T-helper 1 cell treated with Interleukin-12 subunit alpha and Interleukin-12 subunit beta and Interleukin-4 antibody, amounts not matched to agents 30 ng/mL and 1 ng/mL, for 36 hours (primary cell): ENCODE measurements around the gene SLC32A1. TPM values are rescaled to one million over a fixed set of nuclear protein-coding genes. Genes with fewer than 3 reads are reported as not detected.

Source experiments
- intact Hi-C: fragments of 100-400 bp; cut with micrococcal nuclease; formaldehyde crosslinking; loops from one replicate; pipeline ENCODE4 v1.15.1; 2024
- total RNA-seq: library from RNA; stranded (reverse); gene quantifications from 2 replicates; pipeline ENCODE4 v1.2.3, GENCODE V29; 2022

Gene SLC32A1, protein sequence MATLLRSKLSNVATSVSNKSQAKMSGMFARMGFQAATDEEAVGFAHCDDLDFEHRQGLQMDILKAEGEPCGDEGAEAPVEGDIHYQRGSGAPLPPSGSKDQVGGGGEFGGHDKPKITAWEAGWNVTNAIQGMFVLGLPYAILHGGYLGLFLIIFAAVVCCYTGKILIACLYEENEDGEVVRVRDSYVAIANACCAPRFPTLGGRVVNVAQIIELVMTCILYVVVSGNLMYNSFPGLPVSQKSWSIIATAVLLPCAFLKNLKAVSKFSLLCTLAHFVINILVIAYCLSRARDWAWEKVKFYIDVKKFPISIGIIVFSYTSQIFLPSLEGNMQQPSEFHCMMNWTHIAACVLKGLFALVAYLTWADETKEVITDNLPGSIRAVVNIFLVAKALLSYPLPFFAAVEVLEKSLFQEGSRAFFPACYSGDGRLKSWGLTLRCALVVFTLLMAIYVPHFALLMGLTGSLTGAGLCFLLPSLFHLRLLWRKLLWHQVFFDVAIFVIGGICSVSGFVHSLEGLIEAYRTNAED
- not detected in 2 replicates for total RNA-seq

DNA sequence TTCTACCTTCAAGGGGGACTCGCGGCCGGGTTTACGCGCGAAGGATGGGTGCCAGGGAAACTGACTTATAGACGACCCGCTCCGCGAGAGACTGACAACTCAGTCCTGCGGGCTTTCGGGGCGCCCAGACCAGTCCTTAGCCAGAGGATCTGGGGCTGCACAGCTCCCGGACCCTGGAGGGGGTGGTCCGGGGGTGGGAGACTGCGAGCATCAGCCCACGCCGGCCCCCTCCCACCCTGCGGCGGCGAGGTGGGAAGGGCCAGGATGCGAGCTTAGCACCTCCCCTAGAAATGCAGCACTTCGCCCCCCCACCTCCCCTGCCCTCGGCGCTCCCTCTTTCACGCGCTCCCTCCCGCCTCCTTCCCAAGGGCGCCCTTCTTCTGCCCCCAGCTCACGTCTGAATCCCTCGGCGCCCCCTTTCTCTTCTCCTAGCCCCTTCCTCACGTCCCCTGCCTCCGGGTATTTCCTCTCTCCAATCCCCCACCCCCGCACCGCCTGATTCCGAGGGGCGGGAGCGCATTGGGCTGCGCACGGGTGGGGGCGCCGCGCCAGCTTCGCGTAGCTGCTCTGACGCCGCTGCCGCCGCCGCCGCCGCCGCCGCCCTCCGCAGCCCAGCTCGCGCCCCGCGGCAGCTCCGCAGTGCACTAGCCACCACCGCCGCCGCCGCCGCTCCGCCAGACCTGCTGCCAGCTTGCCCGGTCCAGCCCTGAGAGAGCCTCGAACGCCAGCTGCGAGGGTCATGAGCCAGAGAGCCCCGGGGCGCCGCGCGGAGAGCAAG is at the start of gene SLC32A1:
SLC32A1 (plus strand) TSS at position 639 of the 778 bp plus-strand sequence. CDS start 239 bp downstream, outside the sequence.
- intact Hi-C loops: no loop called here

DNA sequence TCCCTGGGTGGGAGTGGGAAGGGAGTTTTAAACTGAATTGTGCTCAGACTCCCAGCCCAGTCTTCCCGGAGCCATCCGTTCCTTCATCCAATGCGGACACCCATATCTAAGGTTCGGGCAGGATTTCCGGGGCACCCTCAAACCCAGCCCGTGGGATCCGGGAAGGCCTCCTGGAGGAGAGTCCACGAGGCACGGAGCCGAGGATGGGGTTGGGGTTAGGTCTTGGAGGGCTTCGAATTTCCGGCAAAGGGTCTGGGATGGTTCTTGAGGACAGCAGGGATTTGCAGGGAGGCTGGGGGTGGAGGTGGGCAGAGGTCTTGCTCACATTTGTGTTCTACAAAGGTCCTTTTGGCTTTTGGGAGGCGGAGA is 49.5 kb upstream of the SLC32A1 start:
- intact Hi-C loops: loop anchor here (1.0 to 10.0 kb wide), 6 partner anchors 18 to 288 kb away; partner anchors contain the start of genes ACTR5, DHX35, PPP1R16B and RALGAPB

DNA sequence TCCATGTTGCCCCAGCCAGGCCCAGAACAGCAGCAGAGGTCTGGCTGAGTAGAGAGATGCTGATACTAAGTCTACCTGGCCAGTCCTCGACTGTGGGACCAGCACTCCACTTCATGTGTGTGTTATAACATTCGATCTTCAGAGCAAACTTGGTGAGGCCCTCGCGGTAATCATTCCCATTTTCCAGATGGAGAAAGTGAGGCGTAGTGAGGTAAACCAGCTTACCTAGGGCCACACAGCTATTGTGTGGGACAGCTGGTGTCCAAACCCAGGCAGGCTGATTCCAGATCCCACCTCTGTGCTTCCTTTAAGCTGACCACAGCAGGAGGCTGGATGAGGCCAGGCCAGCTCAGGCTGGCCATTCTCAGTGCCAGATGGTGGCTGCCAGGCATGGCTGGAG is 47.7 kb upstream of the SLC32A1 start:
- intact Hi-C loops: loop anchor here (10.0 kb wide), 1 partner anchor 202 kb away; the partner anchor contains the start of gene RALGAPB

DNA sequence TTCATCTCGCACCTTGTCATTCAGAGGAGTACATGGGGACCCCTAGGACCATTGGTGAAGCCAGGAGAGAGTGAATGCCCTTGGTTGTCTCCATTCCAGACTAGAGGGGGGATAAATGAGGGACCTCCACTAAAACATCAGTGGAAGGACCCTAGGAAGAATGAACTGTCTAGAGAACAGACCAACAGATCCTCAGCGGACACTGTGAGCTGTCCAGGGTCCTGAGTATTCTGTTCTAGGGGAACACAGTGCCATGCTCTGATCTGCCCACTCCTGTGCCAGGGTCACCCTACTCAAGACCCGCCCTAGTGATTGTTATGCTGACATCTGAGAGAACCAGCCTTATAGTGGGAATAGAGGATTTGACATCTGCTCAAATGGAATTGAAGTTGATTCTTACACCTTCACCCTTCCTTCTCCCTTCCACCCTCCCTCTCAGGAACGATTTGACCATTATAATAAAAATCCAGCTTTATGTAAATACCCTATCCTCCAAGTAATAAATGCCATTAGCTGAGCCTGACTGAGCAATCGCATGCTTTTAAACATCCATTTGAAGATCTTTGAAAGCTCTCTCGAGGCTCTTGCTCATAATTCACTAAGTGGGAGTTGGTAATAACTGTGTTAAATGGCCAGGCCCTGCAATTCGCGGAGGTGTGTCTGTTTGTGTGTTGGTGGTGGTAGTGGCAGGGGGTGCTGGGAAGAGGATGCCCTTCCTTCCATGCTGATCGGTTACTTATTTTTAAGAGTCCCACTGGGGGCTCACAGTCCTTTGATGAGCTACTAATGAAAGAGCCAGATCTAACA is 43.6 kb upstream of the SLC32A1 start:
- intact Hi-C loops: no loop called here

DNA sequence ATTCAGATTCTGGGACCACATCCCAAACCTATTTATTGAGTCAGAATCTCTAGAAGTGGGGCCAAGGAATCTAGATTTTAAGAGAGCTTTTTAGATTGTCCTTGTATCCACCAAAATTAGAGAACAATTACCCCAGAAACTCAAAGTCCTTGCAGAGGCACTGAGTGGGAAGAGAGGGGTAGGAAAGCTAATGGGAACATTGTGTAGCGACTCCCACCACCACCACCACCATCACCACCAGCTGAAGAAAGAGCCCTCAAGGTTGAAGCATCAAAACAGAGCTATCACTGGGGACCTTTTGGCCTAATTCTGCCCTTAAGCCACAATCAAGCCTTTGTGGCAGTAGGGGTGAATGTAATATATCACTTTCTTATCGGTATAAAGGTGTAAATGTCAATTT is 39.0 kb upstream of the SLC32A1 start:
- intact Hi-C loops: no loop called here

DNA sequence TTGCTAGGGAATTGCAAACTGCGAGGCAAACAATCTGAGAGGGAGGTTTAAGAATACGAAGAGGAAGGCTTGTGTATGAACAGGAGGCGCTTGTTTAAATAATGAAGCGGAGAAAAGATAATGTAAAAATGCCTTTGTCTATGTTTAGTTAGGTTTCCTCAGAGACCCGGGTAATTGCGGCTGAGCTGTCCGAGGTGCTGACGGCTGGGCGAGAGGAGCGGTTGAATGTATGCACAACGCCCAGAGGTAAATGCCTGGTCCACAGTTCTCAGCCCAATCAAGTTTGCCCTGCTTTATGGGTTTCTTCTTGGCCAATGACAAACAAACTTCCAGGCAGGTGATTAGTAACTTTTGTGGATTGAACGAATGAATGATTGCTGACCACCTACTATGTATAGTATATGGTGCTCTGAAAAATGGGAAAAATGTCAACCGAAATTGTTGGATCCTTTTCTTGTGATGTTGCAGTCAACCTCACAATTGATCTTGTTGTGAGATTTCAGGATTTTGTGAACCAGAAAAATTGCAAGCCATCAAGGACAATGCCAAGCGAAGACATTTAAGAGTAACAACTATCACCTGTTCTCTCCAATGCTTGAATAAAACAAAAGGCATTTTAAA is 38.3 kb upstream of the SLC32A1 start:
- intact Hi-C loops: no loop called here

DNA sequence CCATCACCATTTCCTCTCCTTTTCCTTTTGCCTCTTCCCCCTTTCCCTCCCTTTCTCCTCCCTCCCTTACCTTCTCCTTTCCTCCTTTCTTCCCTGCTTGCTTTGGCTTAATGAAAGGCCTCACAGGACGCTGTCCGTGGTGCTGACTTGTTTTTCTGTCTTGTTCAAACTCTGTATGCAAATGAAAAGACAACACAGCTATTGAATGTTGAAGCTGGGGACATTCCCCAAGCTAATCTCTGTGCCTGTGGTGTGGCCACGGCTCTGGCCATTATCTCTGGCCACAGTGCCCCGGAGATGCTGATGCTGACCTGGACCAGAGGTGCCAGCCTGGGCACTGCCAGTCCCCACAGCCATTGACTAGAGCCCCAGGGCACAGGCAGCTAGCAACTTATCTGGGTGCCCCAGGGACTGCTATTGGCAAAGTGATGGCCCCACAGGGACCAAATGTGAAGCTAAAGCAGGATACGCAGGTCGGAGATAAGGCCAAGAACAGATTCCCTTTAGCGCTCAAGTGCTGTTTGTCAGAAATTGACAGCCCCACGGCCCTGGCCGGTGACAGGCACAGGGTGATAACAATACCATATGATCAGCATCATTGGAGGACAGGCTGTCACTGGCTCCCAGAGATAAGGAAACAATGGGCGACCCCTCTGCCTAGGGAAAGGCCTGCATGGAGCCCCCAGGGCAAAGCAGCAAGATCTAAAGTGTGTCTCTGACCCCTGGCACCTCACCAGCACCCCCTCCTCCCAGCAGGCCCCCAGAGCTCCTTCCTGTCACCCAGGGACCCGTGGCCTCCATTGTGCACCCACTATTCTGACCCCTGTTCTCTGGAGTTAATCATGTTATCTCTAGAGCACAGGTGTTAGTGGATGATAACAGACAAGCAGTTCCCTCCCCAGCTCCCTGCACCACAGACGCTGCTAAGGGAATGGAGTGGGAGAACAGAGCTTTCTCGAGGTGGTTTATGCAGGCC is 31.6 kb upstream of the SLC32A1 start:
- intact Hi-C loops: loop anchor here (1.0 kb wide), 2 partner anchors 18 to 56 kb away; partner anchors contain the start of gene ACTR5

DNA sequence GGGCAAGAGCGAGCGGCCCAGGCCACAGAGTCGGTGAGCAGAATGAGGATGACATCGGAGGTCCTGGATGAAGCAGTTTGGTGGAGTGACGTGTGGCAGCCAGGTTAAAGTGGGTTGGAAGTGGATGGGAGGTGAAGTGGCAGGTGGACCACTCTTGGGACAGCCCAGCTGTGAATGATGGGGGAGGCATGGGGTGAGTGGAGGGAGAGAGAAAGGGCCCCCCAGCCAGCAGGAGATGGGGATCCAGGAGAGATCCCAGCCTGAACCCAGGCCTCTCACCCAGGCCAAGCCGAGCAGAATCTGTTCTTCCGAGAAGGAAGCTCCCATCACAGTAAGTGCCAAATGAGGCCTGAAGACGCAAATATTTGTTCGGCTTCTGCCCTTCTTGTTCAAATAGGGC is 27.0 kb upstream of the SLC32A1 start:
- intact Hi-C loops: no loop called here

DNA sequence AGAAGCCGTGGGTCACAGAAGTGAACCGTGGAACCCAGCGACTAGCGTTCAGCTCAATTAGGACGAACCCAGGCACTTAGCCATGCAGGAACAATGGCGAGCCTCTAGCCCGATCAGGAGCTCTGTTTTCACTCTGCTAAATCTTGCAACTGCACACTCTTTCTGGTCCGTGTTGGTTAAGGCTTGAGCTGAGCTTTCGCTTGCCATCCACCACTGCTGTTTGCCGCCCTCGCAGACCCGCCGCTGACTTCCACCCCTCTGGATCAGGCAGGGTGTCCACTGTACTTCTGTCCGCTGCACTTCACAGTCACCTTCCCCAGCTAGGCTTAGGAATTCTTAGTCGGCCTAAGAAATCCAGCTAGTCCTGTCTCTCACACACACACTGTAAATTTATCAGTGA is 25.7 kb upstream of the SLC32A1 start:
- intact Hi-C loops: no loop called here

DNA sequence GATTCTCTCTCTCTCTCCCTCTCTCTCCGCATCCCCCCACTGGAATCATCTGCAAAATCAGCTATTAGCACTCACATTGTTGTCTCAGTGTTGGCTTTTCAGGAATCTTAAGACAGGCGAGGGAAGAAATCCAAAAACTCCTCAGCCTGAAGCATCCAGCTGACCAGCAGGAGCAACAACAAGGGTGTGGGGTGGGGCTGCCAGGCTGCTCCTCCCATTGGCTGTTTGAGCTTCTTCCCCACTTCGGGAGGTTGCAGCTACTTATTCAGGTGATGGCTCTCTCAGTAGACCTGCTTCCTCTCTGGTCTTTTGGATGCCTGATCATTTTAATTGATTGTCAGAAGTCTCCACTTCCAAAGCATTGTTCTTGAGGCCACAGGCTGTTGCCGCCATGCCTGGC is 24.1 kb upstream of the SLC32A1 start:
- intact Hi-C loops: no loop called here

DNA sequence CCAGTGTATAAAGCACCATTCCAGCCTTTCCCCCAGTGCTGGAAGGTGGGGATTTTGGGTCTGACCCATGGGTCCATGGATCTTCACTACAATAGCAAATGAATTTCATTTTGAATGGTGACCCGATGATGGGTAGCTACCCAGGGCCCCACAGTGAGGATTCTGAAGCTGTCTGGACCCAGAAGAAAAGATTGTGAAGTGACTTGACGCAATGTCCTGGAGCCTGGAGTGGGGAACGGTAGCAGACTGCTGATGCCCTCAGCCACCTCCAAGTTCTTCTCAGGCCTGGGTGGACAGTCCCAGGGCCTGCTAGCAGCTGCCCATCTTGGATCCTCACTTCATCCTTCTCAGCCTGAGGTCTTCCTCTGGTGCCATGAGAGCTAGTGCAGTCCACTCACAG is 23.4 kb upstream of the SLC32A1 start:
- intact Hi-C loops: no loop called here

DNA sequence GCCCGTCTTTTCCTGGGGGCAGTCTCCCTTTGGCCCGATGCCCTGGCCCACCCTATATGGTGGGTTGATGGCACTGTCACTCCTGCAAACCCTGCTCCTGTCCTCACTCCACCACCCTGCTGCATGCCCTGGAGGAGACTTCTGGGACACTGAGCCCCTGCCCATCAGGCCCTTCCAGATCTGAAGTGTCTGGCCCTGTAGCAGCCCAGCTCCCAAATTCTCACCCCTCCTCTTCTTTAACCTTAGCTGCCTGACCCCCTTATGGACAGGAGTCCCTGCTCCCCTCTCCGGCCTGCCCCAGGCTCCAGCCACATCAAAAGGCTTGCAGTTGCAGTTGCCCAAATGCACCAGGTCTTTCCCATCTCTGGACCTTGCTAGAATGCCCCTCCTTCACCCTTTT is 20.8 kb upstream of the SLC32A1 start:
- intact Hi-C loops: no loop called here

DNA sequence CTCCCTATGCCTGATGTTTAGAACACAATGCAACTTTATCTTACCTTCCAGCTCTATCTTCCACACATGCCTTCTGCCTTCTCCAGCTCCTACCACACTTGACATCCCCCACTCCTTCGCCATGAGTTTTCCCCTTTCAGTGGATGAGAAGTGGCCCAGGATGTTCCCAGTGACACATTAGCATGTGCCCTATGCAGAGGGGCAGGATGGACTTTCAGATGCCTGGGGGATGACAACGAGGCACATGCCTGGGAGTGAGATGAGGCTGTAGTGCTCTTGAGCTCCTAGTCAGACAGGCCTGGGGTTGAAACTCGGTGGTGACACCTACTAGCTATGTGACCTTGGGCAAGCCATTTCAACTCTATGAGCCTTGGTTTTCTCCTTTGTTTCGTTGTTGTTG is 20.1 kb upstream of the SLC32A1 start:
- intact Hi-C loops: no loop called here

DNA sequence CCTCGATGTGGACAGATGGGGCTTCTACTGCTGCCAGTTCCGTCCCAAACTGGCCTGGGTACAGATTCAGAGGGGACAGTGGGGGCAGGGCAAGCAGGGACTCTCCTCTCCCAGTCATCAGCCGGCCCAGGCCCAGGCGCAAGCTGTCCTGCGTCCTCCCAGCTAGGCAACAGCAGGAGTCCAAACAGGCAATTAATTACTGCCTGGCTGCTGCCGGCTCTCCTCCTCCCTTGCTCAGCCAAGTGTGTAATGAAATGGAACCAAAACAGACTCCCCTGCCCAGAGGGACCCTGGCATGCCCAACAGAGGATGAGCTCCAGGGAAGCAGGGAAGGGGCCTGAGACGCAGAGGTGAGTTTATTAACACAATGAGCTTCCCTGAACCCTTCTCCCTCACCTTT is 17.8 kb upstream of the SLC32A1 start:
- intact Hi-C loops: no loop called here

DNA sequence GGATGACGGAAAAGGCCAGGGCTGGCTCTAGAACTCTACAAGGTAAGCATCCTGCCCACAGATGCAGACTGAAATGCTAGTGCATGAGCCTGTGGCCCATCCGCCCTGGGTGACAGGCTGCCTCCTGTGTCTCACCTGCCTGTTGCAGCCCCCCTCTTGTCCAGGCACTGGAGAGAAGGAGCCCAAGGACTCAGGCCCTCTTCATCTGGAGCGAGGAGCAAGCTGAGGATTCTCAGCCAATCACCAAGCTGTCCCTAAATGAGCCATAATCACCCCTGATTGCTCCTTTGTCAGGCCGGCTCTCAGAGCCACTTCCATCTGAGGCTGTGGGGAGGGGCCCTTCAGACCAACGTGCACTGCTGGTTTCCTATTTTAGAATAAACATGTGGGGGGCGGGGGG is 10.0 kb upstream of the SLC32A1 start:
- intact Hi-C loops: no loop called here

DNA sequence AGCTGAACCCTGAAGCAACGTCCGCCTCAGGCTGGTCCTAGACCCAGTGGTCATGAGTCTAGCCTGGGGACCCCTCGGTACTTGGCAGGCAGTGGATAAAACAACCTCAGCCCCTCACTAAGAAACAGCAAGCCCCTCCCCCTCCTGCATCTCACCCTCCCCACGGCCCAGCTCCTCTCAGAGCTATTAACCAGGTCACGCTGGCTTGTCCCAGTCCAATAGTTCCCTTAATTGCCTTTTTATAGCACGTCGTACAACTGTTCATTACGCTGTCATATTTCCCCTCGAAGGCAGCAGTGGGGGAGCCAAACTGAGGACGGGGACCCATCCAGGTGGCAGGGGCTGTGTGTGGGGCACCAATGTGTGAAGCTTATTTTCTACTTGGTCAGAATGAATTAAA is 8.6 kb upstream of the SLC32A1 start:
- intact Hi-C loops: no loop called here

DNA sequence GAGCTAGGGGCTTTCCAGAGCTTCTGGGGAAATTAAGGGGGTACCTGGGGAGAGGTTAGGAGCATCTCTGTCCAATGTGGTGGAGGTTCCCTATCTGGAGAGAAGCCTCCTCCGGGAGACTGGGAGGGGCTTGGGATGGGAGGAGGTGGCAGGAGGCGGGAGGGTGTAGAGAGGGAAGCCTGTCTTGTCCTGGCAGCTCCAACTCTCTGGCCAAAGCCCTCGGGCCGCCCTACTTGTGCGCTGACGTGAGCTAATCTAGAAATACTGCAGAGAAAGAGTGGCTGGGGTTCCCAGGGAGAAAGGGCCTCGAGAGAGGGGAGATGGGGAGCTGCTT is 1.6 kb upstream of the SLC32A1 start:
- intact Hi-C loops: no loop called here

DNA sequence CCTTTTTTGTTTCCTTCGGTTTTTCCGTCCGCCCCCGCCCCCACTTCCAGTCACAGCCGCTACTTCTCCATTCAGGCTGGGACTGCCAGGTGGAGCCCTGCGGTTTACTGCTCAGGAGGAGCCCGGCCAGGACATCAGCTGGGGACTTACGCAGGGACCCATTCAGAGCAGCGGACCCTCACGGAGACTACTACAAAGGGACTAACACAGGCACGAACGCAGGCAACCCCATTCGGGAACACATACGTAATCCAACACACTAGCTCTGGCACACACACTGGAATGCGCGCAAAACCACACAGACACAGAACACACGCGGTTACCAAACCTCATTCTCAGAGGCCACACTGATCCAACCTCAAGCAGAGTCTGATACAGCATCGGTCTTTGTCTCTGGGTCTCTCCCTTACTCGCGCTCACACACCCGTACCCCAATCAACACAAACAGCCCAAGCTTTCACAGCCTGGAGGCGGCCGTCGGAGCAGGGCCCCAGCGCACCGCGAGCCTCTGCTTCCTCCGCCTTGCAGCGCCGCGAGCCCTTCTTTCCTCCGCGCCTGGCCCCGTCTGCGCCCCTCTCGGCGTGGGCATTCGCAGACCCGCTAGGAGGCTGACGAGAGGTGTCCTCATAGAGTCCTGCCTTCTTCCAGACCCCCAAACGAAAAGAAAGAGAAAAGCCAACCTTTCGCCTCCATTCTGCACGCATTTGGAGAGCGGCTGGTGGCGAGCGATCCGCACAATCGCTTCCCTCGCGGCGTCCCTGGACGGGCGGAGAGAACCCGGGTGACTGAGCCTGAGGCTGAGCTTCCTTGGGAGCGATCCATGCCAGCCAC is 1.1 kb upstream of the SLC32A1 start:
- intact Hi-C loops: no loop called here

DNA sequence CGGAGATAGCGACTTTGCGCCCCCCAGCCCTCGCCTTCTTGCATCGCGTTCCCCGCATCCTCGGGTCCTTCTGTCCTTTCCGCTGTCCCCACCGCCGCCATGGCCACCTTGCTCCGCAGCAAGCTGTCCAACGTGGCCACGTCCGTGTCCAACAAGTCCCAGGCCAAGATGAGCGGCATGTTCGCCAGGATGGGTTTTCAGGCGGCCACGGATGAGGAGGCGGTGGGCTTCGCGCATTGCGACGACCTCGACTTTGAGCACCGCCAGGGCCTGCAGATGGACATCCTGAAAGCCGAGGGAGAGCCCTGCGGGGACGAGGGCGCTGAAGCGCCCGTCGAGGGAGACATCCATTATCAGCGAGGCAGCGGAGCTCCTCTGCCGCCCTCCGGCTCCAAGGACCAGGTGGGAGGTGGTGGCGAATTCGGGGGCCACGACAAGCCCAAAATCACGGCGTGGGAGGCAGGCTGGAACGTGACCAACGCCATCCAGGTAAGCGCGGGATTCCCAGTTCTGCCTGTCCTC is 401 bp downstream of the SLC32A1 start:
- intact Hi-C loops: loop anchor here (5.0 kb wide), 2 partner anchors 323 to 1968 kb away; no protein-coding TSS in a partner anchor
